Memory B cell (primary cell): ENCODE data around the gene ENOX1.

Experiments
- ATAC-seq: fragments of 150-1000 bp; cut with Tn5 transposase; 2 replicates; pipeline ENCODE4 v1.10.0; 2021; ENCODE audit warnings: low read depth, mild to moderate bottlenecking, moderate library complexity
- DNase-seq, 2 donors: peaks; one replicate each; pipeline ENCODE4 v3.0.0; 2022; ENCODE audit warnings: low spot score in 2 of 2
- H3K27ac Mint-ChIP-seq: one replicate; pipeline ENCODE4 v1.8.0; 2022; ENCODE audit warnings: mild to moderate bottlenecking, moderate library complexity, mixed read lengths
- H3K27me3 Mint-ChIP-seq: one replicate; pipeline ENCODE4 v1.8.0; 2022; ENCODE audit warnings: mixed read lengths
- H3K36me3 Mint-ChIP-seq: one replicate; pipeline ENCODE4 v1.8.0; 2022; ENCODE audit warnings: mild to moderate bottlenecking, mixed read lengths
- H3K4me1 Mint-ChIP-seq: one replicate; pipeline ENCODE4 v1.8.0; 2022; ENCODE audit warnings: mixed read lengths
- H3K4me3 Mint-ChIP-seq: one replicate; pipeline ENCODE4 v1.8.0; 2022; ENCODE audit warnings: mild to moderate bottlenecking, moderate library complexity, mixed read lengths
- H3K9me3 Mint-ChIP-seq: one replicate; pipeline ENCODE4 v1.8.0; 2022; ENCODE audit warnings: mixed read lengths

ENOX1 gene

DNA sequence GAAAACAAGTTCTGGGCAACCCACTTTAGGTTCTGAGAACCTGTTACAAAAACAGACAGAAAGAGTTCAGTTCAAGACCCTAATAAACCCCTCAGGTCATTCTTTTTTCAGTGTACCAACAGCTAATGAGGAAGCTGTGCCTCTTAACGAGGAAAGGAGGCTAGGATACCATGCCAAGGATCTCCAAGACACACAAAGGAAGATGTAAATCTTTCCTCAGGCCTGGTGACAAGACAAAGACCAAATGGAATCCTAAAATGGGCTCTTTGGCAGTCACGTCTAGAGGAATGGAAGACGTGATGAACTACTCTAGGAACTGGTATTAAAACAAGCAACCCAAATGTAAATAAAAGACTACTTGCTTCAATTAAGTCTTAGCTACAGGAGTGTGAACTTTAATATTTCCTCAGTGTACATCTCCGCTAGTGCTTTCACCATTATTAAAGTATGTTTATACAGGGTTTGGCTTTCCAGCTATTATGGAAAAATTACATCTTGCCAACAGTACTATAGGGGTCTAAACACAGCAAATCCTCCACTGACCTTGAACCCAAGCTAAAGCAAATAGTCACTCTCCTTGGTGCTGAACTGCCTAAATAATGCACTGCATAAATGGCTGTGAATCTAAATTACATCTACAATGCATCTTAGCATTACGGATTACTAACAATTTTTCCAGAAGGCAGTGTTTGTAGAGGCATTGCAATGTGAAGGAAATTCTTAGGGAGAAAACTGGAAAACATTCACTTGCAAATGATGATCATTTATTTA is 42.3 kb downstream of the ENOX1 start:
- Mint-ChIP-seq H3K27ac (no peak overlapping the region), H3K36me3 (no peaks in the 10 kb centered on the region), H3K4me3 (no peak overlapping the region), H3K27me3 (peaks cover 8% of the 10 kb centered on the region), H3K4me1 (no peaks in the 10 kb centered on the region), H3K9me3 (peaks cover 2% of the 10 kb centered on the region)
- DNase-seq = no peak
- no peak for ATAC-seq

DNA sequence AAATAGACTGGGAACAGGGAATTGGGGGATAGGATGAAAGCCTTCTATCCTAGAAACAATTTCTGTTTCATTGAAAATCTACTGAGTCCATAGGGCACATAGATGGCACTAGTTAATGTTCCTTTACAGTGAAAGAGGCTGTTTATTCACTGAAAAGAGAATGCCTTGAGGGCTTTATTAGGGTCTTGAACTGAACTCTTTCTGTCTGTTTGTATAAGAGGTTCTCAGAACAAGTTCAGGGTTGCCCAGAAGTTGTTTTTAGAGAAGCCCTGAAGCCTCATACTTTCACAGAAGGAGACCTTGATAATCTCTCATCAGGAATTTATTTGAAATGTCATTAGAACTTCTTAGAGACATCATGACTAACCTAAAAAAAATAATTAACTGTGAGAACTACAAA is 43.9 kb downstream of the ENOX1 start:
- Mint-ChIP-seq H3K4me1 (no peaks in the 10 kb centered on the region), H3K4me3 (no peak overlapping the region), H3K36me3 (no peaks in the 10 kb centered on the region), H3K27me3 (peaks cover 8% of the 10 kb centered on the region), H3K9me3 (peaks cover 2% of the 10 kb centered on the region), H3K27ac (no peak overlapping the region)
- DNase-seq = no peak
- no peak for ATAC-seq

DNA sequence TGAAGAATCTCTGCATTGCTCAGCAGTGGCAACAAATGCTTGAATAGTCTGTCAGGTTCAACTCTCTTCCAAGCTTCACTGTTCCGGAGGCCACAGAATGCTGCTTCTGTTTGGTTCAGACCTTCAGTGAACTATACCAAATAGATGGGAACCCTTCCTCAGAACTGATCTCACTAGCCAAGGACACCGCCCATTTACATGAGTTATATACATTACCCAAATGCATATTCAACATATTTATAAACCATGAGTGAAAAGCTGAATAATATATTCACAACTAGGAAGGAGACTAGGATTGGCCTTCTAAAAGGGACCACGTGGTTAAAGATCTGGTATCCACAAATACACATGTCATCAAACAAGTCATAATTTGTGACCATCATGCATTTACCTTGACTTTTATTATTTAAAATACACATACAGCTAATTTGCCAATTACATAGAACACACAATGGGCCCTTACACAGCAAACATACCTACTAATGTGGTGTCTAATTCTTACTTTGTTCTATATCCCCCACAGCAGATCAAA is 49.3 kb downstream of the ENOX1 start:
- Mint-ChIP-seq H3K27ac (no peak overlapping the region), H3K4me1 (no peaks in the 10 kb centered on the region), H3K4me3 (no peak overlapping the region), H3K9me3 (no peaks in the 10 kb centered on the region), H3K36me3 (no peaks in the 10 kb centered on the region), H3K27me3 (peaks cover 3% of the 10 kb centered on the region)
- DNase-seq (no peak), ATAC-seq (no peak)

DNA sequence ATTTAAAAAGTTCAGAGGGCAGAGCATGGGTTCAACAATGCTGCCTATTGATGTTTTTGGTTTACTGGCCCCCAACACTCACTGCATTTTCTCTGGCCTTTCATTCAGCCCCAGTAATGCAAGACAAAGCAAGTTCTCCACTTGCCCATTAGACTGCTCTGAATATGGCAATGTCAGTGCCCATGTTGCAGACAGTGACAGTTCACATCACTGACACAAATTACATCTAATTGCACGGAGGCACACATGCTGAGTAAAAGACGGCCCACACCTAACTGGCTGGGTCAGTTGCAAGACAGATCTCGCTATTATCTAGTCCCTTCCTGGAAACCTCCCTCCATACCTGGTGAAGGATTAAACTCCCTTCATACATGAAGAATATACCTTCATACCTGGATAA is 54.0 kb downstream of the ENOX1 start:
- Mint-ChIP-seq H3K4me3 (no peak overlapping the region), H3K27me3 (peaks cover 6% of the 10 kb centered on the region), H3K27ac (no peak overlapping the region), H3K36me3 (no peaks in the 10 kb centered on the region), H3K9me3 (no peaks in the 10 kb centered on the region), H3K4me1 (no peaks in the 10 kb centered on the region)
- ATAC-seq = no peak
- no peak for DNase-seq

DNA sequence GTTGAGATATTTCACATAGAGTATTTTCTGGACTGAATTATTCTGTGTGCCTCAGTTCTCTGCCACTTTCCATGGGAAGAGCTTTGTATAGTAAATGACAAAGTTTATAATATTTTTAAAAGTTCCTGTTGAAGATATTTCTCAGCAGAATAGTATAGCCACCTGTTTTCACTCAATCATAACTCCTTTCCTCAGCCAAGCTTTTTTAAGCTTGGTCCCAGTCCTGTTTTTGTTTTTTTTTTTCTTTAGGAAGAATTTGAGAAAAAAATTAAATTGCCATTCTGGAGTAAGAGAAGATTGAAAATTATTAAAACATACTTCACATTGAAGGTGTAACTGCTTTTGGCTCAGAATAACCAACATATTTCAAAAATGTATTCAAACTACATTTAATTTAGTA is 55.5 kb downstream of the ENOX1 start:
- H3K27ac Mint-ChIP-seq = no peak overlapping the region
- no peak for ATAC-seq
- H3K4me3 Mint-ChIP-seq = no peak overlapping the region
- H3K27me3 Mint-ChIP-seq = peaks cover 8% of the 10 kb centered on the region
- DNase-seq = no peak
- no peaks in the 10 kb centered on the region for H3K4me1 Mint-ChIP-seq
- no peaks in the 10 kb centered on the region for H3K36me3 Mint-ChIP-seq
- no peaks in the 10 kb centered on the region for H3K9me3 Mint-ChIP-seq

DNA sequence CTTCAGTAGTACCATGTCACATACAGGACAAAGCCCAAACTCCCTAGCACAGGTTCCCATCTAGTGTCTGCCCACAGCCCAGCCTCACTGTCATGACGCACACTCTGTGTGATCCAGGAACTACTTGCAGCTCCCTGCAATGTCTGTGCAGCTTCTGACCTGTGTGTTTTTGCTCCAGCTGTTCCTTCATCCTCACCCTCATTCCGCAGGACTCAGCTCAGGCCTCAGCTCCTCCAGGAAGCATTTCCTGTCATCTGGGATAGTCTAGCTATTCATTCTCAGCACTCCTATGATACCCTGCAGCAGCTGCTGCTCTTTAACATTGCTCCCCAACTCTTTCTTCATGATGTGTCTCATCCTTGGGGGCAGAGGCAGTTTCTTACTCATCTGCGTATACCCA is 56.1 kb downstream of the ENOX1 start:
- no peaks in the 10 kb centered on the region for H3K9me3 Mint-ChIP-seq
- no peak overlapping the region for H3K27ac Mint-ChIP-seq
- DNase-seq (no peak), ATAC-seq (no peak)
- no peak overlapping the region for H3K4me3 Mint-ChIP-seq
- no peaks in the 10 kb centered on the region for H3K4me1 Mint-ChIP-seq
- peaks cover 8% of the 10 kb centered on the region for H3K27me3 Mint-ChIP-seq
- H3K36me3 Mint-ChIP-seq = no peaks in the 10 kb centered on the region

DNA sequence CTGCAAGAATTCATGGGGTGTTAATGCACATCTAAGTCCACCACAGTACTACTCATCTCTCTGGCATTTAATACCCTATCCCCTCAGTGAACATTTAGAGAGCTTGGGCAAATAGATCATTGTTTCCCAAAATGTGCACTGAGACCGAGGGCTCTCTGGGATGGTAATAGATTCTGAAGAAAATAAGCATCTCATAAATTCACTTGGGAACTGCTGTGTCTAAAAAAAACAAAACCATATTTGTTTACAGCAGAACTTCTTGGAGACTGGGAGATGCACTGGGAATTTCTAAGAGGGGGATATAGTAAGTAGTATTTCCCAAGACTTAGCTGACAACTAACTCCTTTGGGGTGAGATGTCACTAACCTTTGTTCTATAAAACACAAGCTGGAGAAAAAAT is 58.4 kb downstream of the ENOX1 start:
- Mint-ChIP-seq H3K27me3 (peaks cover 8% of the 10 kb centered on the region), H3K4me3 (no peak overlapping the region), H3K36me3 (no peaks in the 10 kb centered on the region), H3K27ac (no peak overlapping the region), H3K4me1 (no peaks in the 10 kb centered on the region), H3K9me3 (no peaks in the 10 kb centered on the region)
- no peak for ATAC-seq
- DNase-seq = no peak

DNA sequence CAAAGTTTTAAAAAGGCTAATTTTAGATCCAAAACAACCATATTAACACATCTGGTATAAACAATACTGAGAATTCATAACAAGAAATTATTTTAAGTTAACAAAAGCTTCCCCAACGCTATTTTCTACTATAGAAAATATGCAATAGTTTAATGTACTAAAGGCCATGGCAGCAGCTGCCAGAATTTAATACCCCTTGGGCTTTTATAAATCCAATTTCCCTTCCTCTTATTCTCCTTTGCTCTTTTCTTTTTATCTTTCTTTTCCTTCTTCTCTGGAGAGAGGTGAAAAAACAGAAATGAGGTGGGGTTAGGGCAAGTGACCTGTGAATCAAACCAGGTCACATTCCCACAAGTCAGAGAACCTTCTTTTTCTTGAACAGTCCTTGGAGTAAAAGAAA is 58.9 kb downstream of the ENOX1 start:
- DNase-seq (no peak), ATAC-seq (no peak)
- Mint-ChIP-seq H3K4me3 (no peak overlapping the region), H3K4me1 (no peaks in the 10 kb centered on the region), H3K9me3 (no peaks in the 10 kb centered on the region), H3K36me3 (no peaks in the 10 kb centered on the region), H3K27me3 (peaks cover 8% of the 10 kb centered on the region), H3K27ac (no peak overlapping the region)

DNA sequence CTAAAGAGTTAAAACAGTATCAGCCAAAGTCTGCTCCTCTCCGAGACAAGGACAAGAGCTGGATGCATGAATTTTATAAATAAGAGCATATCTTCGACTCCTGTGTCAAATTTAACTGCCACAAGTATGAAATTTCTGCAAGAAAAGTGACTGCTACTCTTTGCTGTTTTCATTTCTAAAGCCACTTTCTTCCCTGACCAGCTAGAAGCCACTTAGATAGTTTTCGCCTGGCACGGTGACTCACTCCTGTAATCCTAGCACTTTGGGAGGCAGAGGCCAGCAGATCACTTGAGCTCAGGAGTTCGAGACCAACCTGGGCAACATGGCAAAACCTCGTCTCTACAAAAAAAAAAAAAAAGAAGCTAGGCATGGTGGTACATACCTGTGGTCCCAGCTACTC is 61.3 kb downstream of the ENOX1 start:
- Mint-ChIP-seq H3K27me3 (peaks cover 3% of the 10 kb centered on the region), H3K36me3 (no peaks in the 10 kb centered on the region), H3K4me1 (no peaks in the 10 kb centered on the region), H3K4me3 (no peak overlapping the region), H3K27ac (no peak overlapping the region), H3K9me3 (no peaks in the 10 kb centered on the region)
- DNase-seq (no peak), ATAC-seq (no peak)

DNA sequence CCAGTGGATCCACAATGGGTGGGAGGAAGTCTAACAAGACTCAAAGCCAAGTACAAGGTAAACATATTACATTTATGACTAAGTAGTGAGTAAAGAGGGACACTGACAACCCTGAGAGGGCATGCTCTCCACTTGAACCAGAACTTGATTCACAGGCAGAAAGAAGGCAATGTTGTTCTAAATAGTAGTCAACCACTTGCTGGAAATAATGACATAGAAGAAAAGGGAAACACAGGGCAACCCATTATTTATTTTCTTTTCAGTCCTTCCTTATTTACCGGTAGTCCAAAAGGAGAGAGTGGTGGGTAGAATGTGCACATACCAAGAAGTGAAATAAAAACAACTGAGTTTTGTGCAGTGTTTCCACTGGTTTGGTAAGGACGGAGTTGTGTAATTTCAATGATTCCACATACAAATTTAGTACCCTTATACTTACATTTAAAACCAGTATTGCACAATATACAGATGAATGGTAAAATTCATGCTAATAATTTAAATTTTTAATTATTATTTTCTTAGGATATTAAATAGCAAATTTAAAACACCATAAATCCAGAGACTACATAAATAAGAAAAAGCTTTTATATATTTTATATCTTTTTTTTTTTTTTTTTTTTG is 65.9 kb downstream of the ENOX1 start:
- Mint-ChIP-seq H3K4me3 (no peak overlapping the region), H3K4me1 (no peaks in the 10 kb centered on the region), H3K27ac (no peak overlapping the region), H3K9me3 (no peaks in the 10 kb centered on the region), H3K27me3 (peaks cover 4% of the 10 kb centered on the region), H3K36me3 (no peaks in the 10 kb centered on the region)
- ATAC-seq (no peak), DNase-seq (no peak)

DNA sequence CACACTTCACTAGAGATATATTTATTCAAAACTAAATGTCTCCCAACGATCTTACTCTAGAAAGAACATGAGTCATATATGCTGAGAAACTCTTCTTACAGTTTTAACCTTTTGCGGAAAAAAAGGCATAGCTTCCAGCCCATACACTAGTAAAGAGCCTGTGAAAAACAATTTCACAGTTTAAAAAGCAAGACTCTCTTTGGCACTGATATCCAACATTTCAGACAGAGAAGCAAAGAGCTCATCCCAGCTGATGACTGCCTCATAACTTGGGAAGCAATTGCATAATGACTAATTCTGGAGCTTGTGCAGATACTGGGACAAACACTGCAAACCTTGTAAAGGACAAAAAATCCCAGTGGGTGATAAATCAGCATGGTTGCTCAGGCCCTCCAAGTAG is 88.0 kb downstream of the ENOX1 start:
- H3K9me3 Mint-ChIP-seq = no peaks in the 10 kb centered on the region
- H3K27ac Mint-ChIP-seq = no peak overlapping the region
- no peak for ATAC-seq
- no peaks in the 10 kb centered on the region for H3K36me3 Mint-ChIP-seq
- no peaks in the 10 kb centered on the region for H3K4me1 Mint-ChIP-seq
- peaks cover 5% of the 10 kb centered on the region for H3K27me3 Mint-ChIP-seq
- no peak for DNase-seq
- H3K4me3 Mint-ChIP-seq = no peak overlapping the region

DNA sequence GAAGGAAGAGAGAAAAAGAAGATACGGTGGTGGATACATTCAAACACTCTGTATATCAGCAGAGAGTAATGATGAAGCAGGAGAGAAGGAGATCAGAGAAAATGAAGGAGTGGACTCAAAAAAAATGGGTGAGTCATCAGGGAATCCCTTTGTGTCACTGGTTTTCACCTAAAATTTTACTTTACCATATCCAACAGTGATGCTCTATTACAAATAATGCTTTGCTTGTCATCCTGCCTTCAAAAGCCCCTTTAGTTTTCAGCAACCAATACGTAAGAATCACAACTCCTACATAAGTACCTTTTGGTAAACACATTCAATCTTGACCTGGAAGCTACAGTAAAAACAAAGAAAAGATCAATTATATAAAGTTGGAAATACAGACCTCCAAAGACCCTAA is 88.8 kb downstream of the ENOX1 start:
- Mint-ChIP-seq H3K27ac (no peak overlapping the region), H3K9me3 (no peaks in the 10 kb centered on the region), H3K36me3 (no peaks in the 10 kb centered on the region), H3K4me3 (no peak overlapping the region), H3K4me1 (no peaks in the 10 kb centered on the region), H3K27me3 (peaks cover 5% of the 10 kb centered on the region)
- ATAC-seq (no peak), DNase-seq (no peak)

DNA sequence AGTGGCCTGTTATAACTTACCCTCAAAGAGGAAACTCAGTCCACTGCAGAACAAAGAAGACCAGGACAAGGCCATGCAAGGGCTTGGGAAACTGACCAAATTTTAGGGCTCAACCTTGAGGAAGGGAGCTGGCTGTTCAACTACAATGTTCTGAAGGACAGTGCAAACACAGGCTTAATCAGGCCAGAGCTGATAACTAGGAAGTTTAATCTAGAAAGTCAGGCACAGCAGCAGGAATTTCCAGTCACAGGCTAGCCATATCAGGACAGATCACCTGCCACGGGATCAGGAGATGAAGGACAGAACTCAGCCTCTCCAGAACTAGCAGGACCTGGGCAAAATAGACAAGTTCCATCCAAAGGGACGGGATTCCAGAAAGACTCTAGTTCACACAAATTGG is 89.4 kb downstream of the ENOX1 start:
- Mint-ChIP-seq H3K4me1 (no peaks in the 10 kb centered on the region), H3K27ac (no peak overlapping the region), H3K9me3 (no peaks in the 10 kb centered on the region), H3K4me3 (no peak overlapping the region), H3K36me3 (no peaks in the 10 kb centered on the region), H3K27me3 (peaks cover 5% of the 10 kb centered on the region)
- ATAC-seq (no peak), DNase-seq (no peak)

DNA sequence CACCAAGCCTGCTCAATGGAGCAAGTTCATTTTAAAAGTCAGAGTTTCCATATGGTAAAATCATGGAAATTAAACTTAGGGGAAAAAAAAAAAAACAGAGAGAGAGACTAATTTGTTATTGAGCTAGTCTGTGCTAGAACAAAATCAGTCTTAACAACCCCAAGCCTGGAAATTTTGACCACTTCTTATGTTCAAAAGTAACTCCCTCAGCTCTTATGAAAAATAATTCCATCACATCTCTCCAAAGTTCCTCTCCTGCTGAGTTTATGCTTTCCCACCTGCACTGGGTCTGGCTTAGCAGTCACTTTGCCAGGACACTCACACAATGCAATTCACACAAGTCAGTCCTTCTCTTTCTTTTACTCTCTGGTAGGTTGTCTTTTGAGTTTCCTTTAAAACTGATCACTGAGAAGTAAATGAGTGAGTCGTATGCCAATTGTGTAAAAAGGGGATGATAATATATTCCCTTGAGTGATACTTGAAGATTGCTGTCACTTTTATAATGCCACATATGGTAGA is 92.6 kb downstream of the ENOX1 start:
- H3K27ac Mint-ChIP-seq = no peak overlapping the region
- H3K4me3 Mint-ChIP-seq = no peak overlapping the region
- H3K36me3 Mint-ChIP-seq = no peaks in the 10 kb centered on the region
- ATAC-seq = no peak
- H3K9me3 Mint-ChIP-seq = no peaks in the 10 kb centered on the region
- H3K4me1 Mint-ChIP-seq = no peaks in the 10 kb centered on the region
- peaks cover 11% of the 10 kb centered on the region for H3K27me3 Mint-ChIP-seq
- DNase-seq = no peak

DNA sequence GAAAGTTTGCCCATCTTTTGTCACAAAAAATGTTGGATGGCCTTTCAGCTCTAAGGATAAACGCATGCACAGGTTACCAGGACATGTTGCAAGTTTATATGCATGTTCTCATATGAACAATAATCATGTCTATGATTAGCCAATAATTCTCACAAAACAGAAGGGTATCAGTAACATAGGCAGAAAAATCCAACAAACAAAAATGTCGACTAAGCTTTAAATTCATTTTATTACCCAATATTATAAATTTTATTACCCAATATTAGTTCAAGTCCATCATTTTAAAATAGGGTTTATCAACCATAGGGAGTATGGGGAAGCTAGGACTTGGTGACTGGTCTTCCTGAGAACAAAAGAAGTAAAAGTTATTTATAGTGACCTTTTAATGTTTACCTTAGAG is 93.1 kb downstream of the ENOX1 start:
- no peaks in the 10 kb centered on the region for H3K9me3 Mint-ChIP-seq
- H3K27me3 Mint-ChIP-seq = peaks cover 11% of the 10 kb centered on the region
- no peak overlapping the region for H3K27ac Mint-ChIP-seq
- no peaks in the 10 kb centered on the region for H3K36me3 Mint-ChIP-seq
- ATAC-seq (no peak), DNase-seq (no peak)
- H3K4me3 Mint-ChIP-seq = no peak overlapping the region
- H3K4me1 Mint-ChIP-seq = no peaks in the 10 kb centered on the region
